Measurements from ENCODE around the gene AP5Z1.

DNA sequence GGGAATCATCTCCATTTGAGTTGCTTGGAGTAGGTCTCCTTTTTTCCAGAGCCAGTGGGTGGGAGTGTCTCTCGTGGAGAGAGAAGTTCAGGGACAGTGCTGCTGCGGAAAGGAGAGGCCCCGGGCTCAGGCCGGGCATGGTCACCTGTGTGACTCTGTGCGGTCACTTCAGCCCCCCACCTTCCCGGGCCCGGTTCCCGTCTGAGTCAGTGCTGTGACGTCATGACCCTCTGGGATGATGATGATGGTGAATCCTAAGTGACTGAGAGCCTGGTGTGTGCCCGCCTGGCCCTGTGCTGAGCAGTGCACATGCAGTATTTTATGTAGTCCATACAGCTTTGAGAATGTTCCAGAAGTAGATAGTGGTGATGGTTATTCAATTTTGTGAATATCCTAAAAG is 32.6 kb upstream of the AP5Z1 start:
- TF ChIP-seq POLR2A (IDR thresholded peaks at IDR 0.05) = no peak
- TF ChIP-seq, protein P1, sequence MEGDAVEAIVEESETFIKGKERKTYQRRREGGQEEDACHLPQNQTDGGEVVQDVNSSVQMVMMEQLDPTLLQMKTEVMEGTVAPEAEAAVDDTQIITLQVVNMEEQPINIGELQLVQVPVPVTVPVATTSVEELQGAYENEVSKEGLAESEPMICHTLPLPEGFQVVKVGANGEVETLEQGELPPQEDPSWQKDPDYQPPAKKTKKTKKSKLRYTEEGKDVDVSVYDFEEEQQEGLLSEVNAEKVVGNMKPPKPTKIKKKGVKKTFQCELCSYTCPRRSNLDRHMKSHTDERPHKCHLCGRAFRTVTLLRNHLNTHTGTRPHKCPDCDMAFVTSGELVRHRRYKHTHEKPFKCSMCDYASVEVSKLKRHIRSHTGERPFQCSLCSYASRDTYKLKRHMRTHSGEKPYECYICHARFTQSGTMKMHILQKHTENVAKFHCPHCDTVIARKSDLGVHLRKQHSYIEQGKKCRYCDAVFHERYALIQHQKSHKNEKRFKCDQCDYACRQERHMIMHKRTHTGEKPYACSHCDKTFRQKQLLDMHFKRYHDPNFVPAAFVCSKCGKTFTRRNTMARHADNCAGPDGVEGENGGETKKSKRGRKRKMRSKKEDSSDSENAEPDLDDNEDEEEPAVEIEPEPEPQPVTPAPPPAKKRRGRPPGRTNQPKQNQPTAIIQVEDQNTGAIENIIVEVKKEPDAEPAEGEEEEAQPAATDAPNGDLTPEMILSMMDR (IDR thresholded peaks at IDR 0.05) = no peak

All from adrenal gland (tissue), 5 donors.